HUES6 (cell line): ENCODE measurements around the gene IGF1R.

Experiments used
- H3K27ac ChIP-seq: 2 replicates; pipeline ENCODE4 v1.7.0; 2013; ENCODE audit warnings: low read depth, mild to moderate bottlenecking, low read length, inconsistent platforms
- H3K27me3 ChIP-seq: 2 replicates; pipeline ENCODE4 v1.6.1; 2013; ENCODE audit warnings: low read length; ENCODE audit not compliant: control insufficient read depth, insufficient read depth
- H3K36me3 ChIP-seq: 2 replicates; pipeline ENCODE4 v1.6.1; 2013; ENCODE audit warnings: low read length; ENCODE audit not compliant: control insufficient read depth, insufficient read depth
- H3K4me1 ChIP-seq: 2 replicates; pipeline ENCODE4 v1.6.1; 2013; ENCODE audit warnings: low read length; ENCODE audit not compliant: control insufficient read depth, insufficient read depth
- H3K4me3 ChIP-seq: 2 replicates; pipeline ENCODE4 v1.5.1; 2013; ENCODE audit warnings: low read depth, low read length
- H3K9ac ChIP-seq: one replicate; pipeline ENCODE4 v1.6.1; 2013; ENCODE audit warnings: mild to moderate bottlenecking, low read length
- H3K9me3 ChIP-seq: 2 replicates; pipeline ENCODE4 v1.6.1; 2013; ENCODE audit warnings: low read depth, low read length; ENCODE audit not compliant: control insufficient read depth, insufficient read depth

IGF1R gene

GRCh38 chr15:98769867-98770266, 121.5 kb downstream of the IGF1R start:
- Histone ChIP-seq H3K4me3 (no peak overlapping the region), H3K27ac (no peak overlapping the region), H3K36me3 (no peaks in the 10 kb centered on the region), H3K9me3 (no peaks in the 10 kb centered on the region), H3K4me1 (peaks cover 64% of the 10 kb centered on the region), H3K9ac (no peak overlapping the region), H3K27me3 (no peaks in the 10 kb centered on the region)

DNA sequence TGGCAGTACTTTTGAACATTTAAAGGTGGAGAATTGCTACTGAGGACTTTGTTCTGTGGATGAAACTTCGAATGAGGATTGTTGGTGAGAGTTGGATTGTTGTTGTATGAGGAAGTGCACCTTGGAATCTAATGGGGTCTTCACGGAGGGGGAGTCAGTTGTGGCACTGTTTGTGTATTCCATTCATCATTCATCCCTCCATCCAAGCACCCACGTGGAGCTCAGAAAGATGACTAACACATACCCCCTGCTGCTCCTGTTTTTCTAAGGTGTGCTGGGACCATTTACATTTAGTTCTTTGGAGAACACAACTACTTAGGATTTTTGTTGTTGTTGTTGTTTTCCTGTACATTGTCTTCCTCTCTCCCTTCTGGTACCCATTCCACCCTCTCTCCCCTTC, 122.6 kb downstream of the IGF1R start:
- H3K36me3 ChIP-seq: no peaks in the 10 kb centered on the region
- H3K4me3 ChIP-seq: no peak overlapping the region
- no peak overlapping the region for H3K27ac ChIP-seq
- H3K9me3 ChIP-seq: no peaks in the 10 kb centered on the region
- H3K27me3 ChIP-seq: no peaks in the 10 kb centered on the region
- H3K4me1 ChIP-seq: peaks cover 70% of the 10 kb centered on the region
- H3K9ac ChIP-seq: no peak overlapping the region

- Histone ChIP-seq H3K27me3 (no peaks in the 10 kb centered on the region), H3K4me1 (peaks cover 71% of the 10 kb centered on the region), H3K4me3 (no peak overlapping the region), H3K9ac (no peak overlapping the region), H3K9me3 (no peaks in the 10 kb centered on the region), H3K27ac (no peak overlapping the region), H3K36me3 (no peaks in the 10 kb centered on the region)
Measured at GRCh38 chr15:98771541-98771940, 123.2 kb downstream of the IGF1R start.

GRCh38 chr15:98772895-98773294, 124.6 kb downstream of the IGF1R start:
- H3K4me1 ChIP-seq: peaks cover 78% of the 10 kb centered on the region
- no peak overlapping the region for H3K9ac ChIP-seq
- no peaks in the 10 kb centered on the region for H3K9me3 ChIP-seq
- no peak overlapping the region for H3K27ac ChIP-seq
- H3K4me3 ChIP-seq: no peak overlapping the region
- no peaks in the 10 kb centered on the region for H3K36me3 ChIP-seq
- no peaks in the 10 kb centered on the region for H3K27me3 ChIP-seq

- Histone ChIP-seq H3K9ac (no peak overlapping the region), H3K4me1 (peaks cover 81% of the 10 kb centered on the region), H3K27me3 (no peaks in the 10 kb centered on the region), H3K36me3 (no peaks in the 10 kb centered on the region), H3K9me3 (no peaks in the 10 kb centered on the region), H3K27ac (no peak overlapping the region), H3K4me3 (no peak overlapping the region)
Measured at GRCh38 chr15:98773616-98774015, 125.3 kb downstream of the IGF1R start.

DNA sequence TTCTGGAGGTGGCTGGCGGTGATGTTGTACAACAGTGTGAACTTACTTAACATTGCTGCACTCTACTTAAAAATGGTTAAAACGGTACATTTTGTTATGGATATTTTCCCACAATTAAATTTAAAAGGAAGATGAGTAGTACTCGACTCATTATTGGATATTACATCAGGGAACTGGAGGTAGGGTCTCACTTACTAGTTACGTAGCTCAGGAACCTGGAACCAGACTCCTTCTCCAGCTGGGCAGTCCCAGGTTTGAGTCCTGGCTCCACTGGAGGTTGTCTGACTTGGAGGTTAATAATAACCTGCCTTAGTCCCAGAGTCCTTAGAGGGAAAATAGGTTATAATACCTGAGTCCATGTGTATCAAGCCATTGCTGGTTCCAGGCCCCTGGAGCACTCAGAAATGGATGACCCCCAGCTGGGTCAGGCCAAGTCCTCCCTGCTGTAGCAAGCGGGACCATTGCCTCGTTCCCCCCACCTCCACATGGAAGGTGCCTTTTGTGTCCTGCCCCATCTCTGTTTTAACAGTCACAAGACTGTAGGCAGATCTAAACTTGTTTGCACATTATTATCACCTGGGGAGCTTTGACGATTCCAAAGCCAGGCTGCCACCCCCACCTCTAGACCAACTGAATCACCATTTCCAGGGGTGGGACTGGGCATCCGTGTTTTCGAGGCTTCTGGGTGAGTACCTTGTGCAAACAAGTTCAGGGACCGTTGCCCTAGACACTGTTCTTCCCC, 126.6 kb downstream of the IGF1R start:
- no peak overlapping the region for H3K4me3 ChIP-seq
- peaks cover 72% of the 10 kb centered on the region for H3K4me1 ChIP-seq
- no peaks in the 10 kb centered on the region for H3K27me3 ChIP-seq
- no peak overlapping the region for H3K9ac ChIP-seq
- no peak overlapping the region for H3K27ac ChIP-seq
- no peaks in the 10 kb centered on the region for H3K36me3 ChIP-seq
- H3K9me3 ChIP-seq: no peaks in the 10 kb centered on the region

DNA sequence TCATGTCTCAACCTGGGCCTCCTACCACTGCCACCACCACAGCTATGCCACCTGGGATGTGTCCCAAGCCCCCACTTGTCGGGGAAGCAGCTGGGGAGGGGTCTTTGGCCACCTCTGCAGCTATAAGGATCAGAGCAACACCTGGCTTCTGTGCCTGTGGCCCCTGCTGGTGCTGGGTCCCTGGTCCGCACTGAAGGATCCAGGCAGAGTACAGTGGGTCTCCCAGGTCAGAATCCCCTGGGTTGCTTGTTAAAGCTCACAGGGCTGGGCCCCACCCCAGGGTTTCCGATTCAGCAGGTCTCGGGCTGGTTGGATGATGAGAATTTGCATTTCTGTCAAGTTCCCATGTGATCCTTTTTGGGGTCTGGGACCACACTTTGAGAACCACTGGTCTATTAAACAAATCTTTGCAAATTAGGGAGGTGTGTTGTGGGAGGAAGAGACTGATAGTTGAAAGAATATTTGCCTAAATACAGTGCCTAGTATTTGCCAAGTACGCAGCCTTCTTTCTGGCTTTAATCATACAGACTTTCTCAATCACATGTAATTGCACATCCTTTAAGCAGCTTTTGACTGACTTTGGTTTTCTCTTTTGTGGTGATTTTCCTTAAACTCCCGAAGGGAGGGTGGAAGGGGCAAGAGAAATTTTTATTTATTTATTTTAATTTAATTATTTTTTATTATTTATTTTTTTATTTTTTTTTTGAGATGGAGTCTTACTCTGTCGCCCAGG, 127.3 kb downstream of the IGF1R start:
- Histone ChIP-seq H3K9me3 (no peaks in the 10 kb centered on the region), H3K27ac (no peak overlapping the region), H3K4me1 (peaks cover 65% of the 10 kb centered on the region), H3K36me3 (no peaks in the 10 kb centered on the region), H3K9ac (no peak overlapping the region), H3K4me3 (no peak overlapping the region), H3K27me3 (no peaks in the 10 kb centered on the region)

- Histone ChIP-seq H3K27ac (no peak overlapping the region), H3K27me3 (no peaks in the 10 kb centered on the region), H3K9ac (no peak overlapping the region), H3K4me1 (peaks cover 55% of the 10 kb centered on the region), H3K9me3 (no peaks in the 10 kb centered on the region), H3K36me3 (no peaks in the 10 kb centered on the region), H3K4me3 (no peak overlapping the region)
Measured at GRCh38 chr15:98776607-98777281, 128.4 kb downstream of the IGF1R start.

- no peaks in the 10 kb centered on the region for H3K27me3 ChIP-seq
- no peaks in the 10 kb centered on the region for H3K36me3 ChIP-seq
- H3K9me3 ChIP-seq: no peaks in the 10 kb centered on the region
- H3K9ac ChIP-seq: no peak overlapping the region
- no peak overlapping the region for H3K27ac ChIP-seq
- H3K4me1 ChIP-seq: peaks cover 51% of the 10 kb centered on the region
- H3K4me3 ChIP-seq: no peak overlapping the region
Measured at GRCh38 chr15:98777426-98777825, 129.1 kb downstream of the IGF1R start.

- Histone ChIP-seq H3K27ac (no peak overlapping the region), H3K36me3 (no peaks in the 10 kb centered on the region), H3K9ac (no peak overlapping the region), H3K4me1 (peaks cover 41% of the 10 kb centered on the region), H3K9me3 (no peaks in the 10 kb centered on the region), H3K27me3 (no peaks in the 10 kb centered on the region), H3K4me3 (no peak overlapping the region)
Measured at GRCh38 chr15:98778263-98778959, 130.1 kb downstream of the IGF1R start.
